Astrocyte of the spinal cord (primary cell): Measurements from ENCODE around the gene SLC13A3.

Experiments used
- DNase-seq: peaks from one replicate; pipeline ENCODE4 v3.0.0; 2011; ENCODE audit warnings: low read depth, low spot score
- H3K4me3 ChIP-seq: 2 replicates; pipeline ENCODE4 v1.5.1; 2011; ENCODE audit warnings: low read depth, mild to moderate bottlenecking, low read length, moderate library complexity
- CTCF ChIP-seq: IDR thresholded peaks from 2 replicates; pipeline ENCODE4 v1.5.1; 2012; ENCODE audit warnings: low read depth, mild to moderate bottlenecking, low read length, inconsistent platforms
- in situ Hi-C: cut with HindIII; loops from 2 replicates; pipeline ENCODE4 v1.10.0; 2017; ENCODE audit warnings: low sequenced_read_pairs

SLC13A3 gene

GRCh38 chr20:46634528-46634927, 16.7 kb downstream of the SLC13A3 start:
- no peak for DNase-seq
- in situ Hi-C loops, result no loop called here
- H3K4me3 ChIP-seq, result no peak overlapping the region
- no peak for TF ChIP-seq CTCF

GRCh38 chr20:46631874-46632446, 19.3 kb downstream of the SLC13A3 start:
- in situ Hi-C loops, result no loop called here
- no peak for DNase-seq
- TF ChIP-seq CTCF, result no peak

GRCh38 chr20:46631212-46631869, 19.9 kb downstream of the SLC13A3 start:
- no peak overlapping the region for H3K4me3 ChIP-seq
- DNase-seq, result no peak
- in situ Hi-C loops, result no loop called here
- no peak for TF ChIP-seq CTCF

More at GRCh38 chr20:46631874-46632446, 19.3 kb downstream of the SLC13A3 start:
- H3K4me3 ChIP-seq, result no peak overlapping the region

GRCh38 chr20:46630306-46630705, 21.0 kb downstream of the SLC13A3 start:
- no peak for TF ChIP-seq CTCF
- DNase-seq, result no peak
- no peak overlapping the region for H3K4me3 ChIP-seq
- in situ Hi-C loops, result no loop called here

GRCh38 chr20:46629341-46629740, 21.9 kb downstream of the SLC13A3 start:
- in situ Hi-C loops, result no loop called here

GRCh38 chr20:46627234-46627633, 24.0 kb downstream of the SLC13A3 start:
- no peak for DNase-seq
- no peak overlapping the region for H3K4me3 ChIP-seq
- in situ Hi-C loops, result no loop called here
- TF ChIP-seq CTCF, result no peak

More at GRCh38 chr20:46629341-46629740, 21.9 kb downstream of the SLC13A3 start:
- no peak overlapping the region for H3K4me3 ChIP-seq
- TF ChIP-seq CTCF, result no peak
- no peak for DNase-seq
